ENCODE data around the gene BBS10.

- TF ChIP-seq CTCF (IDR thresholded peaks at IDR 0.05) (no peak), POLR2A (IDR thresholded peaks at IDR 0.05) (no peak), POLR2AphosphoS5 (IDR thresholded peaks at IDR 0.05; ENCODE audit: insufficient read depth in 1 of 2, low read depth in 1 of 2) (no peak)
These were observed 12.1 kb upstream of the BBS10 start for GRCh38 chr12:76360316-76360715.

All from vagina (tissue), 2 donors.